HL-60 (cell line): ENCODE data around the gene PDCL3.

ENCODE experiments used
- GABPA ChIP-seq: IDR thresholded peaks from 2 replicates; pipeline ENCODE4 v1.6.1; 2012; ENCODE audit warnings: low read depth
- POLR2AphosphoS5 ChIP-seq: IDR thresholded peaks from 2 replicates; pipeline ENCODE4 v1.6.1; 2012; ENCODE audit warnings: low read depth
- SPI1 ChIP-seq: IDR thresholded peaks from 2 replicates; pipeline ENCODE4 v1.6.1; 2012; ENCODE audit warnings: low read depth, mild to moderate bottlenecking, borderline replicate concordance
- TF ChIP-seq, protein P1 (sequence below): IDR thresholded peaks from one replicate; pipeline ENCODE4 v1.5.1; 2011; ENCODE audit warnings: low read length, control low read depth, inconsistent platforms; ENCODE audit not compliant: insufficient read depth
- TF ChIP-seq, protein P2 (sequence below): IDR thresholded peaks from 2 replicates; pipeline ENCODE4 v1.6.1; 2012; ENCODE audit warnings: low read depth; ENCODE audit not compliant: insufficient replicate concordance

DNA sequence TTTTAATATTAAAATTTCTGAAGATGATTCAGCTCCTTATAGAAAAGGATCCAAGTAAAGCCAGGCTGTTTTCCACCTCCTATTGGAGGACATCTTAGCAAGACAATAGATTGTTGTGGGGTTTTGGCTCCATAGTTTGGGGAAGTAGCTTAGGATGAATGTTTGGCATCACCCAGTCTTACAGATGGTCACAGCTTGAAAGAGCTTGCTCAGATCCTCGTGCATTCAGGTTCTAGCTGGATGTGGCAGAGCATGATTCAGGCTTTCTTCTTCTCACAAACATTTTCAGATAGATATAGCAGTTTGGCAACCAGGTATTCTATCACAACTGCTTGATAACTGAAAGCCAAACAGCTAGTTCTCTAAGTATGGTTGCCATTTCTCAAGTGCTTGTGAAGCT lies 23.6 kb upstream of the PDCL3 start:
- TF ChIP-seq, protein P1, sequence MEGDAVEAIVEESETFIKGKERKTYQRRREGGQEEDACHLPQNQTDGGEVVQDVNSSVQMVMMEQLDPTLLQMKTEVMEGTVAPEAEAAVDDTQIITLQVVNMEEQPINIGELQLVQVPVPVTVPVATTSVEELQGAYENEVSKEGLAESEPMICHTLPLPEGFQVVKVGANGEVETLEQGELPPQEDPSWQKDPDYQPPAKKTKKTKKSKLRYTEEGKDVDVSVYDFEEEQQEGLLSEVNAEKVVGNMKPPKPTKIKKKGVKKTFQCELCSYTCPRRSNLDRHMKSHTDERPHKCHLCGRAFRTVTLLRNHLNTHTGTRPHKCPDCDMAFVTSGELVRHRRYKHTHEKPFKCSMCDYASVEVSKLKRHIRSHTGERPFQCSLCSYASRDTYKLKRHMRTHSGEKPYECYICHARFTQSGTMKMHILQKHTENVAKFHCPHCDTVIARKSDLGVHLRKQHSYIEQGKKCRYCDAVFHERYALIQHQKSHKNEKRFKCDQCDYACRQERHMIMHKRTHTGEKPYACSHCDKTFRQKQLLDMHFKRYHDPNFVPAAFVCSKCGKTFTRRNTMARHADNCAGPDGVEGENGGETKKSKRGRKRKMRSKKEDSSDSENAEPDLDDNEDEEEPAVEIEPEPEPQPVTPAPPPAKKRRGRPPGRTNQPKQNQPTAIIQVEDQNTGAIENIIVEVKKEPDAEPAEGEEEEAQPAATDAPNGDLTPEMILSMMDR, result no peak
- TF ChIP-seq POLR2AphosphoS5 (no peak), SPI1 (no peak), GABPA (no peak)
- TF ChIP-seq, protein P2, sequence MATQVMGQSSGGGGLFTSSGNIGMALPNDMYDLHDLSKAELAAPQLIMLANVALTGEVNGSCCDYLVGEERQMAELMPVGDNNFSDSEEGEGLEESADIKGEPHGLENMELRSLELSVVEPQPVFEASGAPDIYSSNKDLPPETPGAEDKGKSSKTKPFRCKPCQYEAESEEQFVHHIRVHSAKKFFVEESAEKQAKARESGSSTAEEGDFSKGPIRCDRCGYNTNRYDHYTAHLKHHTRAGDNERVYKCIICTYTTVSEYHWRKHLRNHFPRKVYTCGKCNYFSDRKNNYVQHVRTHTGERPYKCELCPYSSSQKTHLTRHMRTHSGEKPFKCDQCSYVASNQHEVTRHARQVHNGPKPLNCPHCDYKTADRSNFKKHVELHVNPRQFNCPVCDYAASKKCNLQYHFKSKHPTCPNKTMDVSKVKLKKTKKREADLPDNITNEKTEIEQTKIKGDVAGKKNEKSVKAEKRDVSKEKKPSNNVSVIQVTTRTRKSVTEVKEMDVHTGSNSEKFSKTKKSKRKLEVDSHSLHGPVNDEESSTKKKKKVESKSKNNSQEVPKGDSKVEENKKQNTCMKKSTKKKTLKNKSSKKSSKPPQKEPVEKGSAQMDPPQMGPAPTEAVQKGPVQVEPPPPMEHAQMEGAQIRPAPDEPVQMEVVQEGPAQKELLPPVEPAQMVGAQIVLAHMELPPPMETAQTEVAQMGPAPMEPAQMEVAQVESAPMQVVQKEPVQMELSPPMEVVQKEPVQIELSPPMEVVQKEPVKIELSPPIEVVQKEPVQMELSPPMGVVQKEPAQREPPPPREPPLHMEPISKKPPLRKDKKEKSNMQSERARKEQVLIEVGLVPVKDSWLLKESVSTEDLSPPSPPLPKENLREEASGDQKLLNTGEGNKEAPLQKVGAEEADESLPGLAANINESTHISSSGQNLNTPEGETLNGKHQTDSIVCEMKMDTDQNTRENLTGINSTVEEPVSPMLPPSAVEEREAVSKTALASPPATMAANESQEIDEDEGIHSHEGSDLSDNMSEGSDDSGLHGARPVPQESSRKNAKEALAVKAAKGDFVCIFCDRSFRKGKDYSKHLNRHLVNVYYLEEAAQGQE, result no peak
